DMS153 treated with DMSO at 0.1 percent for 48 hours (cell line): ENCODE measurements around the gene NOTCH2NLA.
"Not testable (repeated sequence)": the region's sequence is repeated elsewhere in the genome, so short reads cannot be mapped to it uniquely, and the experiment has no call there.

Source experiments
- DNase-seq: peaks from one replicate; lab custom pipeline; 2025; ENCODE audit not compliant: unreplicated experiment; lab: John Stamatoyannopoulos, UW

The NOTCH2NLA gene

GRCh38 chr1:146167740-146168139 lies 61.1 kb downstream of the NOTCH2NLA start:
- DNase-seq: not testable (repeated sequence)

- not testable (repeated sequence) for DNase-seq
Observed at GRCh38 chr1:146167273-146167672, 61.5 kb downstream of the NOTCH2NLA start.

- DNase-seq: not testable (repeated sequence)
Observed at GRCh38 chr1:146144465-146144864, 84.4 kb downstream of the NOTCH2NLA start, which contains the start of gene NBPF10. TSS of gene NBPF10 (minus strand) at chr1:146144804. CDS start at chr1:146144769, 35 bp downstream.
